Activated CD4-positive, alpha-beta T cell treated with anti-CD3 and anti-CD28 coated beads, Interleukin-2, Interleukin-6, amounts not matched to agents 100 ng/mL and 50 ng/mL, durations not matched to agents 16 hours and 8 hours (primary cell): ENCODE measurements around the gene SARS2.

Experiments used
- DNase-seq: peaks from one replicate; pipeline ENCODE4 v3.0.0-alpha.2; 2020

SARS2 gene

DNA sequence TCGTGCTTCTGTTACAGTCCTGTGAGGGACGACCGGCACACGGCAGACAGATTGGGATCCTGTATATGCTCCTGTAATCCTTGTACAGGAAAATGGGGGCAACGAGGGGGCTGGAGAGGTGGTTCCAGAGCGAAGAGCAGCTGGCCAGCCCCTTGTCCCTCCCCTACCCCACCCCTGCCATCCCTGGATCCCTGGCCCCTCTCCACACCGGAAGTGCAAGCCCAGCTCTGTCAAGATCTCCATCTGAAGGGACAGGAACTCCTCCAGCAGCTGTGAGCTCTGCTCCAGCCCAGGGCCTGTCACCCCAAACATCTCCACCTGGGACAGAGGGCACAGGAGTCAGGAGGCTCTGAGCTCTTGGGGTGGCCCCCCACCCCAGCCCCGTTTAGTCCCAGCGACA, 13.0 kb downstream of the SARS2 start:
- no peak for DNase-seq

DNA sequence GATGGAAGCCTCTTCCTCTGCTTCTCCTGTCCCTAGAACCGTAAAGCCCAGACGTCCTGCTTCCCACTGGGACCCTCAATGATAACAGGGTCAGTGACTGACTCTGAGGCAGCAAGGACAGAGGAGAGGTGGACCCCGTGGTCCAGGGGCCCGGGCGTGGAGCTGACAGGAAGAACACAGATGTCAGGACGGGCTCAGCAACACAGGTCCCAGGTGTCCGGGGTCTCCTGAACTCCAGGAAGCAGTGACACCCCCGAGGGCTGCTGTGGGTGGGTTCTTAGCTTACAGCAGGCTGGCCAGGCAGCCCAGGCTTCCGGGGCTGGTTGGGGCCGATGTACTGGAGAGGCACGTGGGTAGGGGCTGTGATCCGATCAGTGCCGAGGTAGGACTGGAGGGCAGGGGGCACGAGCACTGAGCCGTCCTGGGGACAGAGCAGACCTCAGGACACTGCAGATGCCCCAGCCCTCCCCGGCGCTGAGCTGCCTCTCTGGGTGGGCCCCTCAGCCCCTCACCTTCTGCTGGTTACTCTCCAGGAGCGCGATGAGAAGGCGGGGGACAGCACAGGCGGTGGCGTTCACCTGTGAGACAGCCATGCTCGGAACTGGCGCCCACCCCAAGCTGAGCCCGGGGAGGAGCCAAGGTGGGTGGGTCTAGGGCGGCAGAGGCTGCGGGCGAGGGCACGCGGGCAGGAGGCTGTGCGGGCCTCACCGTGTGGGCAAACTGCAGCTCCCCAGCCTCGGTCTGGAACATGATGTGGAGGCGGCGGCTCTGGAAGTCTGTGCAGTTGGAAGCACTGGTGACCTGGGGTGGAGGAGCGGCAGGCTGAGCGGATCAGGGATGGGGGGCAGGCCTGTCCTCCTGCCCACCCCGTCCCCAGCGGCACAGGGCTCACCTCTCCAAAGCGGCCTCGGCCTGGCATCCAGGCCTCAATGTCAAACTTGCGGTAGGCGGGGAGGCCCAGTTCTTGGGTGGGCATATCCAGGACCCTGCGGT, 14.9 kb downstream of the SARS2 start:
- no peak for DNase-seq

DNA sequence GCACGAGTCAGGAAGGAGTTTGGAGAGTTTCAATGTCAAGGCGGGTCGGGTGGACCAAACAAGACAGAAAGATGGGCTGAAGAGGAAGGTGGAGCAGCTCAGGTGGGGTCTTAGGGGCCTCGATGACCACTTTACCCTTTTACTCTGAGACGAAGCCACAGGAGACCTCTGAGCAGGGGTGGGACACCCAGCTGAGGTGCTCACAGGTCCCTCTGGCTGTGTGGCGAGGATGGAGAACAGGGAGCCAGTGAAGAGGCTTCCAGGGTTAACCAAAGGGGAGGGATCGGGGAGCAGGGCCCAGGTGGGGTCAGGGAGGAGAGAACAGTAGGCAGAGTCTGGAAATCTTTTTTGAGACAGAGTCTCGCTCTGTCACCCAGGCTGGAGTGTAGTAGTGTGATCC, 16.6 kb downstream of the SARS2 start:
- no peak for DNase-seq

DNA sequence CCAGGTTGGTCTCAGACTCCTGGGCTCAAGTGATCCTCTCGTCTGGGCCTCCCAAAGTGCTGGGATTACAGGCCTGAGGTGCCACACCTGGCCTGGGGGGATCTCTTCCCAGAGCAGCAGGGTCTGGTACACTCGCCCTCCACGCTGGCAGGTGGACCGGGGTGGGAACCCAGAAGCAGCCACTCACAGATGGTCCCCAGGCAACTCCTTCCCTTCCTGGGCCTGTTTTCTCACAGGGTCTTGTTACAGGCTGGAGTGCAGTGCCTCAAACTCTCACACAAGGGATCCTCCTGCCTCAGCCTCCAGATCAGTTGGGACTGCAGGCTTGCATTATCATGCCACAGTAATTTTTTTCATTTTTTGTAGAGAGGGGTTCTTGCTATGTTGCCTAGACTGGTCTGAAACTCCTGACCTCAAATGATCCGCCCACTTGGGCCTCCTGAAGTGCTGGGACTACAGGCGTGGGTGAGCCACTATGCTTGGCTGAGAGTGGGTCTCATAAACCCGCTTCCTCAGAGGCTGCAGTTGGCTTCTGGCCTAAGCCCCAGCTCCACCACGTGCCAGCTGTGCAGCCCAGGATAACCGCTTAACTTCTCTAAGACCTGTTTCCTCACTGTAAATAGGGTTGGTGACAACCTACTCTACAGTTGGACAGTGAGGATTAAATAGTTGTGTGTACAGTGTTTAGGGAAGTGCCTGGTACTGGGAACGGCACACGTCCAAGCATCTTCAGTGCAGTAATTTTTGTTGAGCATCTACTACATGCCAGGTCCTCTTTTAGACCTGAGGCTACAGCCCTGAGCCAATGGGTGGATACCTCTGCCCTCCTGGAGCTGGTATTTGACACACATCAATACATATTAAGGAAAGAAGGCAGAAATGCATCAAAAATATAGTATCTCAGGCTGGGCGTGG, 17.7 kb downstream of the SARS2 start:
- DNase-seq, result no peak

DNA sequence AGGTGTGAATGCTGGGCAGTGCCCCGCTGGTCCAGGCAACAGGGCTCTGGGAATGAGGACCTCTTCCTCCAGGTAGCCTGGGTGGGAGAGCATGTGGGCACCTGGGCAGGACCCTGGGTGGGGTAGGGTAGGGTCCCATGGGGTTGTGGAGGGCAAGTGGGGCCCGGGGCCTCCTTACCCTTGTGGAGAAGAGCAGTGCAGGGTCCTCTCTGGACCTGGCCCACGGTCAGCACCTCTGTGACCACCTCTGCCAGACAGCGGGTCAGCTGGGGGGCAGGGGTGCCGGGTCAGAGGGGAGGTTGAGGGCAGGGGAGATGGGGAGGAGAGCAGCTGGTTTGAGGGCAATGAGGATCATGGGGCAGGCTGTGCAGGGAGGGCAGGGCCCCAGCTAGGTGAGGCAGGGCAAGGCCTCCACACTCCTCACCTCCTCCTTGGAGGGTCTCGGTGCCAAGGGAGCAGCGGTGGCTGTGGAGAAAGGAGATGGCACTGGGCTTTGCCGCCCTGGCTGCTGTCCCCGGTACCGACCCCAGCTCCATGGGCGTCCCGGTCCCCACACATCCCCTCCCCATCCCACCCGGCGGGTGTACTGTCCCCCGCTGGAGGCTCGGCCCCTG, 19.1 kb downstream of the SARS2 start:
- DNase-seq, result no peak

DNA sequence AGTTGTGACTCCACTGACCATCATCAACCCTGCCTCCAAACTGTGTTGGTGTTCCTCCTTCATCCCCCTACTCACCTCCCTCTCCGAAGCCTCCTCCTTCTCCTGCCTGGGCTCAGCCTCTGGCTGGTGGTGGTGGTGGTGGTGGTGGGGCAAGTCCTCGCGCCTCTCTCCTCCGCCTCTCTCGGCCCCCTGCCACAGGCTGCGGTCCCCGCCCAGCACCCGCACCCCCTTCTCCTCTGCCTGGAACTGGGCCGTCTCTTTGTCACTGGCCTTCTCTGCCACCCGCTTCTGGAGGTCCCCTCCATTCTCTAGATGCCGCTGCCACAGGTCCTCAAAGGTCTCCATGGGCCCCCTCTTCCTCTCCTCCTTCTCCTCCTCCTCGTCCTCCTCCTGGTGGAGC, 20.1 kb downstream of the SARS2 start:
- DNase-seq, result no peak

DNA sequence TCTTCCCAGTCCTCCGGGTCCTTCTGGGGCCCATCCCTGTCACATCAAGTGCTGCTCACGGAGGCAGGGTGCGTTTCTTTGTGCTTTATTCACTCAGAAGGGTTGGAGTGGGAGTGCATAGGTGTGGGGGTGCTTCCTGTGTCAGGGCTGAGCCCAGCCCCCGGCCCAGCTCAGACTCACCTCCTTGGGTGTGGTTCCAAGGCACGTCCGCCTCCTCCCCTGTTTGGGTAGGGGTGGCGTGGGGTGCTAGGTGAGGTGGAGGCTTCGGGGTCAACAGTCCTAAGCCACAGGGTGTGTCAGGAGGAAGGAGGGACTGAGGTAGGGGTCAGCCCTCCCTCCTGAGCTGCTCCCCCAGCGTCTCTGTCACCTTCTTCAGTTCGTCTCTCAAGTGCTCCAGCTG, 21.7 kb downstream of the SARS2 start:
- DNase-seq, result no peak

DNA sequence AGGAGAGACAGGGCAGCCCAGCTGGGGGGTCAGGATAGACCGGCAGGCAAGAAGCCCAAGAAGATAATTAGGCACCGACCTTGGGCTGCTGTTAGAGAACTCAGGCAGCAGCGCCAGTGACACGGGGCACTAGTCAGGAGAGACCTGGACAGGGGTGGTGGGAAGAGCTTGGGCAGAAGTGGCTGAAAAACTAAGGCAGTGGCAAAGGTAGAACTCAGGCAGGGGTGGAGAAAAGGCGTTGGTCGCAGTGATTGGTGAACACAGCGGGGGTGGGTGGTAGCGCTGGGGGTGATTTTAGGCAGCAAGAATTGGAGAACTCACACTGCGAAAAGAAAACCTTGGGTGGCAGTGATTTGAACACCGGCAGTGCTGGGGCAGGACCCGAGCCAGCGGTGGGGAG, 22.9 kb downstream of the SARS2 start:
- no peak for DNase-seq

DNA sequence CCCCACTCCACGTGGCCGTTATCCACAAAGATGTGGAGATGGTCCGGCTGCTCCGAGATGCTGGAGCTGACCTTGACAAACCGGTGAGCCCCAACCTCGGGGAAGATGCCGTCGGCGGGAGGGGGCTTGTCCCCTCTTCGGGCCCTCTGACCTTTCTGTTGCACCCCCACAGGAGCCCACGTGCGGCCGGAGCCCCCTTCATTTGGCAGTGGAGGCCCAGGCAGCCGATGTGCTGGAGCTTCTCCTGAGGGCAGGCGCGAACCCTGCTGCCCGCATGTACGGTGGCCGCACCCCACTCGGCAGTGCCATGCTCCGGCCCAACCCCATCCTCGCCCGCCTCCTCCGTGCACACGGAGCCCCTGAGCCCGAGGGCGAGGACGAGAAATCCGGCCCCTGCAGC, 23.3 kb downstream of the SARS2 start:
- no peak for DNase-seq

DNA sequence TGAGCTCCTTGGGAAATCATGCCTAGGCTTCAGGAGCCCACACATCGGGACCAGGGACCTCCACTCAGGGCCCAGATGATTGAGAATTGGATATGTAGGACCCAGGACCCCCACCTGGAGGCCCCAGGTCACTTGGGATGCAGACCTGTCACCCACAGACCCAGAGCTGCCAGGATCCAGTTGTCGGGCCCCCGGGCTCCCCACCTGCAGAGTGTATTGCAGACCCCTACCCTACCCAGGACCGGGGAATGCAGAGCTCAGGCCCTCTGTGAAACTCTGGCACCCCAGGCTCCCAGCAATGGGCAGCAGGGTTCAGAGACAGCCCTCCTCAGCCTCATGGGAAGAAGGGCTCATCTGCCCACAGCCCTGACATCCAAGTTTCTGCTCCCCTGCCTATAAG, 24.9 kb downstream of the SARS2 start:
- DNase-seq, result no peak

DNA sequence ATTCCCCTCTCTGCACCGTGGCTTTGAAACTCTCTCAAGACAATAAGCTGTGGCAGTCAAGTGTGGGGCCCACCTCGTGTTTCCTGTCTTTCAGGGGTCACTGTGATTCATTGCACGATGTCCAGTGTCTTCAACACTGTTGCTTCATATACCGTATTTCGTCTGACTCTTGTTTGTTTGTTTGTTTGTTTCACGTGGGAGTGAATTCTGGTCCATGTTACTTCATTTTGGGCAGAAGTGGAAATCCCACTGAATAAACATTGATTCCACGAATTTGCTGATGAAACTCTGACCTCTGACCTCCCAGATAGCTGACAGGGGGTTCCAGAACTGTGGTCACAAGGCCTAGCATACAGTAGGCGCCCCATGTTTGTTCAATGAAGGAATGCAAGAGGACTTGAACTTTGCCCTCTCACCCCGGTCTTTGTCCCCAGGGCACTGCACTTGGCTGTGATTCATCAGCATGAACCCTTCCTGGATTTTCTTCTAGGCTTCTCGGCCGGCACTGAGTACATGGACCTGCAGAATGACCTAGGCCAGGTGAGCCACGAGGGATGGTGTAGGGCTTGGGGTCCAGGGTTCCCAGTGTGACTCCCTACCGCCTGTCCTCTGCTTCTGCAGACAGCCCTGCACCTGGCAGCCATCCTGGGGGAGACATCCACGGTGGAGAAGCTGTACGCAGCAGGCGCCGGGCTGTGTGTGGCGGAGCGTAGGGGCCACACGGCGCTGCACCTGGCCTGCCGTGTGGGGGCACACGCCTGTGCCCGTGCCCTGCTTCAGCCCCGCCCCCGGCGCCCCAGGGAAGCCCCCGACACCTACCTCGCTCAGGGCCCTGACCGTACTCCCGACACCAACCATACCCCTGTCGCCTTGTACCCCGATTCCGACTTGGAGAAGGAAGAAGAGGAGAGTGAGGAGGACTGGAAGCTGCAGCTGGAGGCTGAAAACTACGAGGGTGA, 25.7 kb downstream of the SARS2 start:
- DNase-seq, result no peak

DNA sequence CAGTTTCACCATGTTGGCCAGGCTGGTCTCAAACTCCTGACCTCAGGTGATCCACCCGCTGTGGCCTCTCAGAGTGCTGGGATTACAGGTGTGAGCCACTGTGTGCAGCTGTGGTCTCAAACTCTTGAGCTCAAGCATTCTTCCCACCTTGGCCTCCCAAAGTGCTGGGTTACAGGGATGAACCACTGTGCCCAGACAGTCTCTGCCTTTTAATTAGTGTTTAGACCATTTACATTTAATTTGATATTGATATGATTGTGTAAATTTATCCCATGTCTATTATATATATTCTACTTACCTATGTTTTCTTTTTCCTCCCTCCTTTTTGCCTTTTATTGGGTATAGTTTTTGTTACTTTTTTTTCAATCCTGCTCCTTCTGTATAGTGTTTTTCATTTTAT, 28.9 kb downstream of the SARS2 start:
- DNase-seq, result no peak

DNA sequence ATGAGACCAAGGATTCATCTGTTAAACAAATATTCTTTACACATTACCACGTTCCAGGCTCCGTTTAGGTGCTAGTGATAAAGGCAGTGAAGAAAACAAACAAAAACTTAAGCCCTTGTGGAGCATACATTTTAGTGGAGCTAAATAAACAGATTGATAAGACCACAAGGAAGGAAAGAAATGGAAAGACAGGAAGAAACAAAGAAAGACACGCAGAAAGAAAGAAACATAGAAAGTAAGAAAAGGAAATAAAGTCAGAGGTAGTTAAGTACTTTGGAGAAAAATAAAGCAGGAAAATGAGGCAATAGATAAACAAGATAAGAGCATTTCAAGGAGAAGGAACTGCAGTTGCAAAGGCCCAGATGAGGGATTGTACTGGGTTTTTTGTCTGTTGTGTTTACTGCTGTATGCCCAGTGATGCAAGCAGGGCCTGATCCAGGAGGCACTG, 29.8 kb downstream of the SARS2 start:
- DNase-seq, result no peak

DNA sequence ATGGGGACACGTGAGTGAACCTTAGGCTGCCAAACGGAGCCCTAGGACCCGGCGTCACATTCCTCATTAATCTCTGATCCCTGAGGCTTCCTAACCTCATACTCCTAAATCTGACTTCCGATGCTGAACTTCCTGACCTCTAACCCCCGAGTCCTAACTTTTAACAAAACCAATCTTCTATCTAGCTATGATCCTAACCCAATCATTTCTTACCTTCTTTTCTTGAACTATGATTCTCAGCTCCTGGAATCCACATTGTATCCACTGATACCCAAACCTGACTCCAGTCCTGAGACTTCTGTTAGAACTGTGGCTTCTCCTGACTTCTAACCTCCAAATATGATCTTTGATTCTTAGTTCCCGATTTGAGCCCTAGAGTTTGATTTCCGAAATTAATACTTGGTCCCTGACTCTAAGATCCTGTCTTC, 30.3 kb downstream of the SARS2 start:
- DNase-seq, result no peak

DNA sequence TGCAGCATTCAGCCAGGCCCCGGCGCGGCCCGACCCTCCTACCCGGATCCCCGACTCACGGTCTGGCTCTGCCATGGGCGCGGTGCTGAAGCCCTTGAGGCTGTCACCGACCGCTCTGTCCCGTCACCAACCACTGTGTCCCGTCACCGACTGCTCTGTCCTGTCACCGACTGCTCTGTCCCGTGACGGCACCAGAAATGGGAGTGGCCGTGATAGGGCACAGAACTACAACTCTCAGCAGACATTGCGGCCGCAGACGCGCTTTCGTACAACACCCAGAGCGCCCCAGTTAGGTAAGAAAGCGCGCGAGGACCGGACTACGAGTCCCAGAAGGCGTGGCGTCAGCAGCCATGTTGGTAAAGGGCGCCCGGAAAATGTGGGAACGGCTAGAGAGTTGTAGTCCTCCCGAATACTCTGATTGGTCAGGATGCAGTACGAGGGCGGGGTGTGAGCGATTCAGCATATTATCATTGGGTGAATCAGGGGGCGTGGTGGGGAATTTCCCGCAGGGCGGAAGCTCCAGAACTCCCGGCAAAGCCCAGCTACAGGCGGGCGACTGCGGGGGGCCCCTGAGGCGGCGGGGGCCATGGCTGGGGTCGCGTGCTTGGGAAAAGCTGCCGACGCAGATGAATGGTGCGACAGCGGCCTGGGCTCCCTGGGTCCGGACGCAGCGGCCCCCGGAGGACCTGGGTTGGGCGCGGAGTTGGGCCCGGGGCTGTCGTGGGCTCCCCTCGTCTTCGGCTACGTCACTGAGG, 30.9 kb downstream of the SARS2 start, which contains the start of the genes NFKBIB and SIRT2:
Gene NFKBIB (plus strand): TSS at position 523 of the 755 bp plus-strand sequence. CDS start 64 bp downstream, at position 587.
Gene SIRT2 (minus strand): TSS at position 172 of the 755 bp plus-strand sequence. CDS start 97 bp downstream, at position 75.
- DNase-seq, result peak; percentile 100

DNA sequence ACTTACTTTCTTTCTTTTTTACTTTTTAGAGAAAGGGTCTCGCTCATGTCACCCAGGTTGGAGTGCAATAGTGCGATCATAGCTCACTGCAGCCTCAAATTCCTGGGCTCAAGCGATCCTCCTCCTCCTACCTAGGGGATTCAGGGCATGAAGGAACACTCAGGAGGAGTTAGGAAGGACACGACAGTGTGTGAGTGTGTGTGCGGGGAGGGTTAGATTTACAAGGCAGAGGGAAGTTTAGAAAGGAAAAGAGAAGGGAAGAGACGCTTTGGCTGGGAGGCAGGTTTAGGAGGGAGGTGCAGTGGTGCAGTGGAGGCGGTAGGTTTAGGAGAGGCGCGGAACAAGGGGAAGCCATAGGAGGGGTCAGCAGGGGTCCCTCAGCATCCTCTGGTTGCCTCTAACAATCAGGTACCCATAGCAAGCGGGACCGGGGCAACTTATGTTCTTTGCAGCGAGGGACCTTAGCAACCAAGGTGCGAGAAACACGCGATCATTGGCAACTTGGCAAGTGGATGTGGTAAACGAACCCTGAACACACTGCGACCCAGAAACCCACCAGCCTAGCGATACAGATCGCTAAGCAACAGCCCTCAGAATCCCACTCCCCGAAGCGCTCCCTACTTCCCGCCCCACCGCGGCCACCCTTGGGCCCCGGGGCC, 31.6 kb downstream of the SARS2 start:
- DNase-seq, result no peak

DNA sequence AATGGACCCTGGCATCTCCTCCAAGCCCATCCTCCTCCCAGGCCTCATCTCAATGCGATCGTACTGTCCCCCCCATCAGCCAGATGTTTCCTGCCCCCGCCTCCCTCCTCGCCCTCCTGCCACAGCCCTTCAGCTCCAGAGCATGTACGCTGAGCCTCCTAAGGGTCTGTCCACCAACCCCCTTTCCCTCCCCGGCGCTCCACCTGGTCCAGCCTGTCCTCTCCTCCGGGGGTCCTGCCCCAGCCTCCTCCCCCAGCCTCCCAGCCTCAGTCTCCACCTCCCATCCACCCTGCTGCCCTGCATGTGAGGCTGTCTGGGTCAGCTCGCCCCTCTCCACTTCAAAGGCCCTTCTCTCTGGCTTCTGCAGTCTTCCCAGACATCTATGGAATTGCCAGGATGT, 35.6 kb downstream of the SARS2 start:
- DNase-seq, result no peak

DNA sequence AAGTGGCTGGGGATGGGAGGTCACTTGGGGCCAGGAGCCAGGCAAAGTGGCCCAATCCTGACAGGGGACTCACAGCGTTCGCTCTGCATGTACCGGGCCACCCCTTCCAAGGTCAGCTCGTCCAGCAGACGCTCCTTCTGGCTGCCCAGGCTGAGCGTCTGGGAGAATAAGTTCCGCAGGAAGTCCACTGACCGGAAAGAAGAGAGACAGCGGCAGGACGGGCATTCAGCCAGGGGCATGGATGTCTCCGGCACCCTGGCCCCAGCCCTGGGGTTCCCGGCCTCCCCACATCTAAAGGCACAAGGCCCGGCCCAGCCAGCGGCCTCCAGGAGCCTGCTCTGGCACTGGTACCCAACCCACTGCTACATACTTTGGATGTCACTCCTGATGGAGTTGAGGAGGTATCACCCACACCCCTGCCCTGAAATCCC, 37.2 kb downstream of the SARS2 start:
- no peak for DNase-seq

DNA sequence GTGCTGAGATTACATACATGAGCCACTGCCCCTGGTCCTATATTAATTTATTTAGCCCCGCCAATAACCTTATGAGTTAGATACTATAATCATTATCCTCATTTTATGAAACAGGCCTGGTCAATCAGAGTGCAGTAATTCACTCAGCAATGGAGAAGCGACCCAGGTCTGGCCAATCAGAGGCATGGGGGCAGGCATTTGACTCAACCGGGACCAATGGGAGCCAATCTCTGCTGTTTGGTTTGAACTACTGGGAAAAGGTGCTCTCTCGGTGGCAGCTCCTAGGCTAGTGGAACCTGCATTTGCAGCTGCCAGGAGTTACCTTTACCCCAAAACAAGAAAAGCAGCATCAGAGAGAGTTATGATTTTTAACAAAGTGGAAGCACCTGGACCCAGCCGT, 37.7 kb downstream of the SARS2 start:
- DNase-seq, result no peak

DNA sequence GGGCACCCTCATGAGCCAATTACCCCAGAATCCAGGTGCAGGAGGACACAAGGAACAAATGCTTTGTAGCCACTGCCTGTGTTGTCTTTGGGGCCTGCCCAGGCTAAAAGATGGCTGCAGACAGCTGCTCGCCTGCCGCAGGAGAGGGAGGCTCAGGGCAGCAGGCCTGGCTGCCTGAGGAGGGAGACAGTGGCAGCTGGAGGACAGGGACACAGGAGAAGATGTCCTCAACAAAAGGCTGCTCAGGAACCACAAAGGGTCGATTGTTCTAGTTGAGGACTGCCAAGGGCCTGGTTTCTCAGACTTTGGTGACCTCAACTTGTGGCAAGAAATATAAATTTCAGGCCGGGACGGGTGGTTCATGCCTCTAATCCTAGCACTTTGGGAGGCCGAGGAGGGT, 38.8 kb downstream of the SARS2 start:
- no peak for DNase-seq
